AG08396 (cell line): Measurements from ENCODE around the gene CLTA.
"Not testable (repeated sequence)": the region's sequence is repeated elsewhere in the genome, so short reads cannot be mapped to it uniquely, and the experiment has no call there.

ENCODE experiments used
- DNase-seq: peaks from one replicate; pipeline ENCODE4 v3.0.0; 2012; ENCODE audit warnings: low spot score, mixed read lengths

CLTA gene

DNA sequence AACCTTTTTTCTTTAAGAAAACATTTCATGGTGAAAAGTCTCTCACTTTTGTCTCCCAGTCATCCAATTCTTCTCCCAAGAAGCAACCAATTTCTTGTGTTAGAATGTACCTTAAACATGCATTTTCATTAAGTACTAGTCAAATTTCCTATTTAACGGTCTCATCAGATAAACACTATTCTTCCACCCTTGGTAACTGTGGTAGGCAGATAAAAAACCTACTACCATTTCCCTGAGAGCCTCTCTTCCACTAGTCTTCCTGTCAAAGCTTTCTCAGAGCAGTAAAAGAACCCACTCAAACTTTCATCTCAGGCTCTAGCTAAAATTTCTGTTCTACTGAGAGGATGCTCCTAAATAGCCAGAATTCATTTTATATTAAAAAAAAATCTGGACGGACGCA is 56.6 kb downstream of the CLTA start:
- DNase-seq = no peak

- not testable (repeated sequence) for DNase-seq
Observed at GRCh38 chr9:36248061-36248460, 57.3 kb downstream of the CLTA start.

DNA sequence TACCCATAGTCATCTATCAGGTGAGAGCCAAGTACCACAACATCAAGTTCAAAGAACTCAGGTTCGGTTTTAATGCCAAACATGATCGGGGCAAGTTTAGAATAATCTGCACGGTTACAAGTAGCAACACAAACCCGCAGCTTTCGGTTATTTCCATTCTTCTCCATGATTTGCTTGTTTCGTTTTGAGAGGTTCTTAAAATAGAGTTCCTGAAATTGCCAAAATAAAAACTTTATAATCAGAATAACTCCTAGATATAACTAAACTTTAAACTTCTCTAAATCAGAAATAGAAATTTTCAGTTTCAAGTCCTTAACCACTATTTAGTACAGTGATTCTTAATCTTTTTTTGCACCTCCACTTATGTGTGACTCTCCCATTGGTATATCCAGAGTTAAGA is 58.5 kb downstream of the CLTA start:
- no peak for DNase-seq

- DNase-seq = peak; percentile 7
Observed at GRCh38 chr9:36250079-36250478, 59.4 kb downstream of the CLTA start.

GRCh38 chr9:36251428-36251827 is 60.7 kb downstream of the CLTA start:
- no peak for DNase-seq

- peak; percentile 96 for DNase-seq
Observed at GRCh38 chr9:36258208-36258995, 67.7 kb downstream of the CLTA start, which contains the start of gene GNE. Gene GNE (minus strand): TSS chr9:36258448. CDS start chr9:36249355, 9,093 bp downstream.

- no peak for DNase-seq
Observed at GRCh38 chr9:36258996-36259533, 68.3 kb downstream of the CLTA start.
